Lung (tissue), 12 donors: ENCODE measurements around the gene ZFP36L1. TPM values are rescaled to one million over a fixed set of nuclear protein-coding genes. Genes with fewer than 3 reads are reported as not detected.

ENCODE experiments used
- ATAC-seq: fragments of 200-7000 bp; cut with Tn5 transposase; one replicate; pipeline ENCODE4 v1.9.1; 2020; ENCODE audit warnings: moderate number of reproducible peaks; ENCODE audit not compliant: insufficient read depth, low FRiP score
- DNase-seq, 3 donors: peaks; one replicate each; pipeline ENCODE4 v3.0.0-alpha.2; 2013 to 2017
- H3K27ac ChIP-seq, 2 donors: one replicate each; pipeline ENCODE4 v1.5.1; 2013; ENCODE audit warnings: mild to moderate bottlenecking in 2 of 2, moderate library complexity in 2 of 2, control low read depth in 1 of 2, inconsistent platforms in 1 of 2, low read depth in 1 of 2, low read length in 1 of 2
- H3K27me3 ChIP-seq, 3 donors: one replicate each; pipeline ENCODE4 v1.5.1; 2013; ENCODE audit warnings: low read length in 2 of 3; ENCODE audit not compliant: control insufficient read depth in 3 of 3, insufficient read depth in 3 of 3
- H3K36me3 ChIP-seq, 4 donors: one replicate each; pipeline ENCODE4 v1.5.1; 2013; ENCODE audit warnings: low read length in 4 of 4, mild to moderate bottlenecking in 1 of 4, moderate library complexity in 1 of 4; ENCODE audit not compliant: control insufficient read depth in 4 of 4, insufficient read depth in 4 of 4
- H3K4me1 ChIP-seq, 5 donors: one replicate each; pipeline ENCODE4 v1.5.1; 2013; ENCODE audit warnings: low read length in 5 of 5, mild to moderate bottlenecking in 2 of 5, moderate library complexity in 1 of 5; ENCODE audit not compliant: control insufficient read depth in 5 of 5, insufficient read depth in 5 of 5
- H3K4me3 ChIP-seq: one replicate; pipeline ENCODE4 v1.5.1; 2013; ENCODE audit warnings: mild to moderate bottlenecking, control low read depth, moderate library complexity
- H3K9ac ChIP-seq, 2 donors: one replicate each; pipeline ENCODE4 v1.5.1; 2013; ENCODE audit warnings: low read length in 2 of 2, control low read depth in 1 of 2; ENCODE audit not compliant: insufficient read depth in 1 of 2
- H3K9me3 ChIP-seq, 4 donors: one replicate each; pipeline ENCODE4 v1.5.1; 2013; ENCODE audit warnings: low read length in 3 of 4, mild to moderate bottlenecking in 1 of 4, moderate library complexity in 1 of 4; ENCODE audit not compliant: control insufficient read depth in 4 of 4, insufficient read depth in 3 of 4
- WGBS, 2 donors: extraction: QIAGEN DNeasy Blood & Tissue Kit; methylation state at CpG; one replicate each; pipeline ENCODE4 v1.1.7; 2013; 5-methylcytosine and 5-hydroxymethylcytosine counted together
- polyA plus RNA-seq, 2 donors: library from polyadenylated mRNA; stranded (reverse); fragments of 200-250 nt; gene quantifications; one replicate each; pipeline ENCODE4 v1.2.1, GENCODE V29; 2013
- total RNA-seq, 2 donors: library from RNA; depleted of rRNA in 1 of 2; stranded (reverse); fragments of >200 nt in 1 of 2; gene quantifications; one replicate each; pipeline ENCODE4 v1.2.1, GENCODE V29; 2014 to 2021
- TF ChIP-seq, protein P1 (sequence below): IDR thresholded peaks from 2 replicates; pipeline ENCODE4 v1.5.1; 2012; ENCODE audit warnings: mild to moderate bottlenecking; ENCODE audit errors: control extremely low read depth, extremely low read depth
- donor health status: control.
- donor health status: control.
- donor health status: Bipolar disorder and iron deficiency.
- donor health status: healthy.
- donor health status: DM: yes; HTN: yes; CAD: no.

ZFP36L1 gene
- total and polyA plus RNA-seq, 4 donors = 63.7 to 364 (median 267) TPM

DNA sequence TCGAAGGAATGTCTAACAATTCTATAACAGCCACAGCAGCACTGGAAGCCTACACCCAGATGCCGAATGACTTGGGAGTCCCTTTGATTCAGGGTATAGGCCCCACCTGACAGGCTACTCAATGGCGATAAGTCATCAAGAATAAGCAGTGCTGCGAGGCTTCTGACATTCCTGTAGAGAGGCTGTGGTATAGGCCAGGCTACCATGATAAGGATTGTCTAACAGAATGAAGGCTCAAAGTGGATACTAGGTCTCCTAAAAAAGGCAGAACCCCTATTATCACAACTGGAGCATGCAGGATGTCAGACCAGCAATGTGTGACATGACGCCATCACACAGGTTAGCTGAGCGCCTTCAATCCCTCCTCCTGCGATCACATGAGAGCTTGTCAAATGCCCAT, 53.2 kb downstream of the ZFP36L1 start:
- Histone ChIP-seq H3K4me3 (no peak overlapping the region), H3K9me3 (peaks cover 0 to 3% (median 0%) of the 10 kb centered on the region in 4 donors), H3K36me3 (no peaks in the 10 kb centered on the region), H3K27me3 (no peaks in the 10 kb centered on the region), H3K9ac (no peak overlapping the region), H3K4me1 (peaks cover 0 to 23% (median 11%) of the 10 kb centered on the region in 5 donors), H3K27ac (no peak overlapping the region)
- TF ChIP-seq, protein P1, sequence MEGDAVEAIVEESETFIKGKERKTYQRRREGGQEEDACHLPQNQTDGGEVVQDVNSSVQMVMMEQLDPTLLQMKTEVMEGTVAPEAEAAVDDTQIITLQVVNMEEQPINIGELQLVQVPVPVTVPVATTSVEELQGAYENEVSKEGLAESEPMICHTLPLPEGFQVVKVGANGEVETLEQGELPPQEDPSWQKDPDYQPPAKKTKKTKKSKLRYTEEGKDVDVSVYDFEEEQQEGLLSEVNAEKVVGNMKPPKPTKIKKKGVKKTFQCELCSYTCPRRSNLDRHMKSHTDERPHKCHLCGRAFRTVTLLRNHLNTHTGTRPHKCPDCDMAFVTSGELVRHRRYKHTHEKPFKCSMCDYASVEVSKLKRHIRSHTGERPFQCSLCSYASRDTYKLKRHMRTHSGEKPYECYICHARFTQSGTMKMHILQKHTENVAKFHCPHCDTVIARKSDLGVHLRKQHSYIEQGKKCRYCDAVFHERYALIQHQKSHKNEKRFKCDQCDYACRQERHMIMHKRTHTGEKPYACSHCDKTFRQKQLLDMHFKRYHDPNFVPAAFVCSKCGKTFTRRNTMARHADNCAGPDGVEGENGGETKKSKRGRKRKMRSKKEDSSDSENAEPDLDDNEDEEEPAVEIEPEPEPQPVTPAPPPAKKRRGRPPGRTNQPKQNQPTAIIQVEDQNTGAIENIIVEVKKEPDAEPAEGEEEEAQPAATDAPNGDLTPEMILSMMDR = no peak
- 90 to 98% methylated on average over 7 of the region's 7 CpGs for WGBS, 2 donors
- ATAC-seq = no peak
- DNase-seq = no peak

DNA sequence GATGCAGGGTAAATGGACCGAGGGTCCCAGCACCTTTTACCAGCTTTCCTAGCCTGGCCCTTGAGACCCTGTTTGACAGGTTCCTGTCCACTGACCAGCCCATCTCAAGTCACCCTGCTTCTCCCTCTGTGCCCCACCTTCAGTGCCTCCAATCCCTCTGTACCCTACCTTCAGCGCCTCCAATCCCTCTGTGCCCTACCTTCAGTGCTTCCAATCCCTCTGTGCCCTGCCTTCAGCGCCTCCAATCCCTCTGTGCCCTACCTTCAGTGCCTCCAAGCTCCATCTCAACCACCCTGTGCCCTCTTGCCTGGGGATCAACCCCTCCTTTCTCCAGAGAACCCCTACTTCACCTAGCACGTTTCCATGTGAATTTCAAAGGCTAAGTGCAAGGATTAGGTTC, 54.3 kb downstream of the ZFP36L1 start:
- TF ChIP-seq, protein P1 = no peak
- 89 to 98% methylated on average over 4 of the region's 4 CpGs for WGBS, 2 donors
- Histone ChIP-seq H3K4me3 (no peak overlapping the region), H3K36me3 (no peaks in the 10 kb centered on the region), H3K9me3 (peaks cover 0 to 3% (median 0%) of the 10 kb centered on the region in 4 donors), H3K27ac (no peak overlapping the region), H3K27me3 (no peaks in the 10 kb centered on the region), H3K4me1 (peaks cover 0 to 28% (median 15%) of the 10 kb centered on the region in 5 donors), H3K9ac (no peak overlapping the region)
- DNase-seq (no peak), ATAC-seq (no peak)

Other genes with a start within 250 kb of the ZFP36L1 start
- gene ACTN1, start 186.2 kb upstream of the ZFP36L1 start, total RNA-seq = 100 to 1,000 TPM; 117 to 168 TPM
- 100 to 1,000 TPM in 1 of 2 donors, 10 to 100 TPM in 1; 40.9 to 116 TPM for gene ACTN1, start 186.2 kb upstream of the ZFP36L1 start, polyA plus RNA-seq